Skeletal muscle satellite cell (primary cell): ENCODE results near the gene TYRP1.

Experiments
- H3K27me3 ChIP-seq: 2 replicates; pipeline ENCODE4 v1.7.0; 2013; ENCODE audit warnings: low read length; ENCODE audit not compliant: control insufficient read depth, insufficient read depth
- H3K36me3 ChIP-seq: 2 replicates; pipeline ENCODE4 v1.7.0; 2013; ENCODE audit warnings: mild to moderate bottlenecking, control low read depth, low read length; ENCODE audit not compliant: insufficient read depth
- H3K4me1 ChIP-seq: 2 replicates; pipeline ENCODE4 v1.7.0; 2013; ENCODE audit warnings: low read length; ENCODE audit not compliant: control insufficient read depth, insufficient read depth
- H3K4me2 ChIP-seq: 2 replicates; pipeline ENCODE4 v1.7.0; 2013; ENCODE audit warnings: mild to moderate bottlenecking, low read length
- H3K4me3 ChIP-seq: 2 replicates; pipeline ENCODE4 v1.7.0; 2013; ENCODE audit warnings: low read length
- H3K9ac ChIP-seq: 2 replicates; pipeline ENCODE4 v1.7.0; 2013; ENCODE audit warnings: mild to moderate bottlenecking, low read depth, low read length, moderate library complexity
- H3K9me3 ChIP-seq: replicated peaks from 2 replicates; pipeline ENCODE4 v1.7.0; 2013; ENCODE audit warnings: mild to moderate bottlenecking, control low read depth, low read length

Gene TYRP1

GRCh38 chr9:12716823-12717600, 23.8 kb downstream of the TYRP1 start:
- Histone ChIP-seq H3K9me3 (no peaks in the 10 kb centered on the region), H3K4me2 (no peak overlapping the region), H3K36me3 (no peaks in the 10 kb centered on the region), H3K4me3 (no peak overlapping the region), H3K4me1 (no peaks in the 10 kb centered on the region), H3K9ac (no peak overlapping the region), H3K27me3 (no peaks in the 10 kb centered on the region)

GRCh38 chr9:12717907-12718306, 24.7 kb downstream of the TYRP1 start:
- Histone ChIP-seq H3K9ac (no peak overlapping the region), H3K4me1 (no peaks in the 10 kb centered on the region), H3K27me3 (no peaks in the 10 kb centered on the region), H3K4me3 (no peak overlapping the region), H3K4me2 (no peak overlapping the region), H3K9me3 (no peaks in the 10 kb centered on the region), H3K36me3 (no peaks in the 10 kb centered on the region)

- no peaks in the 10 kb centered on the region for H3K36me3 ChIP-seq
- no peaks in the 10 kb centered on the region for H3K4me1 ChIP-seq
- no peak overlapping the region for H3K4me3 ChIP-seq
- H3K9me3 ChIP-seq, result no peaks in the 10 kb centered on the region
- no peak overlapping the region for H3K9ac ChIP-seq
- no peaks in the 10 kb centered on the region for H3K27me3 ChIP-seq
- no peak overlapping the region for H3K4me2 ChIP-seq
Observed at GRCh38 chr9:12718482-12719026, 25.4 kb downstream of the TYRP1 start.

DNA sequence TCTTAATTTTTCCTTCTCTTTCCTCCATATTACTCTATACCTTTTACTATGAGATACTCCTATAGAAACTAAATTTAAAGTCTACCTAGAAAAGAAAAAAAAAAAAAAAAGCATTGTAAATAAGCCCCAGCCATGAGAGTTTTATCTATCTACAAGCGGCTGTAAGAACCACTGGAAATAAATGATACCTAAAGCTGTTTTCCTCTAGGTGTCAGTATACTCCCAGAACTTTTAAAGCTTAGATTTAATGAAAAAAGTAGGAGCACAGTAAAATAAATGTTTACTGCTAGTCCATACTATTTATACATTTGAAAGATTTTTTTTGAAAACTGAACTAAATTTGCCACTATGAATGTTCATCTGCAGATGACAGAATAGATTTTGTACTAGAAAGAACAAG, 26.2 kb downstream of the TYRP1 start:
- Histone ChIP-seq H3K9ac (no peak overlapping the region), H3K9me3 (no peaks in the 10 kb centered on the region), H3K27me3 (no peaks in the 10 kb centered on the region), H3K4me3 (no peak overlapping the region), H3K4me1 (no peaks in the 10 kb centered on the region), H3K36me3 (no peaks in the 10 kb centered on the region), H3K4me2 (no peak overlapping the region)

- Histone ChIP-seq H3K4me3 (no peak overlapping the region), H3K9ac (no peak overlapping the region), H3K4me2 (no peak overlapping the region), H3K9me3 (no peaks in the 10 kb centered on the region), H3K27me3 (no peaks in the 10 kb centered on the region), H3K4me1 (no peaks in the 10 kb centered on the region), H3K36me3 (no peaks in the 10 kb centered on the region)
Observed at GRCh38 chr9:12720551-12720950, 27.4 kb downstream of the TYRP1 start.

DNA sequence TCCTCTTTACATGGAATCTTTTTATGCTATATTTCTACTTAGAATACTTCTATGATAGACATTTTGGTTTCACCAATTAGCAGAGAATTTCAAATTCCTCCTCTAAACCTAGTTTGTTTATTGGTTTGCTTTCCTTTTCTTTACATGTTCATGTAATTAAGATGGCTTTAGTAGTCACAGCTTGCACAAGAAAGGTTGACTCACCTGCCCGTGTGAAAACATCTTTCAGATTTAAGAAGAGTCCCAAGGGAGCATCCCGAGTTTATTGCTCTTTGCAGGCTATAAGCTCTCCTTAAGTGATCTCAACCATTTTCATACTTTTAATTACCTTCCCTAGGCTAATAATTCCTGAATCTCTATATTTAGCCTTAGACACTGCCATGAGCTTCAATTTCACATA, 28.9 kb downstream of the TYRP1 start:
- Histone ChIP-seq H3K4me1 (no peaks in the 10 kb centered on the region), H3K4me2 (no peak overlapping the region), H3K4me3 (no peak overlapping the region), H3K36me3 (no peaks in the 10 kb centered on the region), H3K9ac (no peak overlapping the region), H3K9me3 (no peaks in the 10 kb centered on the region), H3K27me3 (no peaks in the 10 kb centered on the region)

- Histone ChIP-seq H3K4me2 (no peak overlapping the region), H3K4me1 (no peaks in the 10 kb centered on the region), H3K36me3 (no peaks in the 10 kb centered on the region), H3K27me3 (no peaks in the 10 kb centered on the region), H3K9ac (no peak overlapping the region), H3K9me3 (no peaks in the 10 kb centered on the region), H3K4me3 (no peak overlapping the region)
Observed at GRCh38 chr9:12723409-12724028, 30.3 kb downstream of the TYRP1 start.

DNA sequence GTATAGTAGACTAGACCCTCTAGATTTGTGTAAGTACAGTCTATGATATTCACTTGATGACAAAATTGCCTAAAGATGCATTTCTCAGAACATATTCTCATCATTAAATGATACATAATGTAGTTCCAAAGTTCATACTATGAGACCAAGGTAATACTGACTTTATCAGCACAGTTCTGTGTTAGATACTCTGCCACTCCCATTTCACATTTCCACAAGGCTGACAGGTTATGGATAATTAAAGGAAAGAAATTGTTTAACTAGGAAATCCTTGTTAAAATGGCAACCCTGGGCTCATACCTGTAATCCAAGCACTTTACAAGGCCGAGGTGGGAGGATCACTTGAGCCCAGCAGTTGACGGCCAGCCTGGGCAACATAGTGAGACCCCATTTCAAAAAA, 33.6 kb downstream of the TYRP1 start:
- Histone ChIP-seq H3K4me2 (no peak overlapping the region), H3K9ac (no peak overlapping the region), H3K9me3 (no peaks in the 10 kb centered on the region), H3K4me1 (no peaks in the 10 kb centered on the region), H3K36me3 (no peaks in the 10 kb centered on the region), H3K27me3 (no peaks in the 10 kb centered on the region), H3K4me3 (no peak overlapping the region)

- Histone ChIP-seq H3K36me3 (no peaks in the 10 kb centered on the region), H3K27me3 (no peaks in the 10 kb centered on the region), H3K4me2 (no peak overlapping the region), H3K9me3 (no peaks in the 10 kb centered on the region), H3K4me1 (no peaks in the 10 kb centered on the region), H3K9ac (no peak overlapping the region), H3K4me3 (no peak overlapping the region)
Observed at GRCh38 chr9:12730198-12730597, 37.0 kb downstream of the TYRP1 start.

- Histone ChIP-seq H3K9me3 (no peaks in the 10 kb centered on the region), H3K4me3 (no peak overlapping the region), H3K4me2 (no peak overlapping the region), H3K27me3 (no peaks in the 10 kb centered on the region), H3K9ac (no peak overlapping the region), H3K4me1 (no peaks in the 10 kb centered on the region), H3K36me3 (no peaks in the 10 kb centered on the region)
Observed at GRCh38 chr9:12730927-12731326, 37.7 kb downstream of the TYRP1 start.

GRCh38 chr9:12732971-12733370, 39.8 kb downstream of the TYRP1 start:
- Histone ChIP-seq H3K27me3 (no peaks in the 10 kb centered on the region), H3K4me2 (no peak overlapping the region), H3K4me1 (no peaks in the 10 kb centered on the region), H3K9ac (no peak overlapping the region), H3K36me3 (no peaks in the 10 kb centered on the region), H3K4me3 (no peak overlapping the region), H3K9me3 (no peaks in the 10 kb centered on the region)

- Histone ChIP-seq H3K4me1 (peaks cover 5% of the 10 kb centered on the region), H3K27me3 (no peaks in the 10 kb centered on the region), H3K4me2 (no peak overlapping the region), H3K4me3 (no peak overlapping the region), H3K36me3 (no peaks in the 10 kb centered on the region), H3K9me3 (no peaks in the 10 kb centered on the region), H3K9ac (no peak overlapping the region)
Observed at GRCh38 chr9:12735665-12736064, 42.5 kb downstream of the TYRP1 start.
